GM18507 (cell line): ENCODE results near the gene C7.
"Not testable (repeated sequence)": the region's sequence is repeated elsewhere in the genome, so short reads cannot be mapped to it uniquely, and the experiment has no call there.

Source experiments
- DNase-seq: peaks from one replicate; pipeline ENCODE4 v3.0.0; 2011; ENCODE audit warnings: low read depth; ENCODE audit not compliant: insufficient read length; ENCODE audit errors: extremely low spot score
- FAIRE-seq: peaks from 2 replicates; lab custom pipeline; 2011; peaks lifted over from hg19 to GRCh38; lab: Jason Lieb, UNC

Gene C7

DNA sequence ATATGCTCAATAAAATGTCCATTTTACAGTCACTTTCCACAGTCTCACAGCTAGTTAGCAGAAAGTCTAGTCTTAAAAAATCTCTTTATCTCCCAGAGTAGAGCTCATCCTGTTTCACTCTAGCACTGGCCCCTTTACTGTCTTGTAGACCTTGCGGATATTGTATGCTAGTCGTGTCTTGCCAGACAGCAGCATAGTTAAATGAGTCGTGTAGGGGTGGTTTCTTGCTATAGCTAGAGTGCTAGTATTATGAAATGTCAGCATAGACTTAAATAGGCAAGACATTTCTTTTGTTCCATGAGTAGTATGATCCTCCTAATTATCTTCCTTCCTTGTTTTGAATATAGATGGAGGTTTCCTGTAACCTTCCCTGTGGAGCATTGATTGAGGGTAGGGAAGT lies 77.4 kb downstream of the C7 start:
- FAIRE-seq, result no peak
- no peak for DNase-seq

DNA sequence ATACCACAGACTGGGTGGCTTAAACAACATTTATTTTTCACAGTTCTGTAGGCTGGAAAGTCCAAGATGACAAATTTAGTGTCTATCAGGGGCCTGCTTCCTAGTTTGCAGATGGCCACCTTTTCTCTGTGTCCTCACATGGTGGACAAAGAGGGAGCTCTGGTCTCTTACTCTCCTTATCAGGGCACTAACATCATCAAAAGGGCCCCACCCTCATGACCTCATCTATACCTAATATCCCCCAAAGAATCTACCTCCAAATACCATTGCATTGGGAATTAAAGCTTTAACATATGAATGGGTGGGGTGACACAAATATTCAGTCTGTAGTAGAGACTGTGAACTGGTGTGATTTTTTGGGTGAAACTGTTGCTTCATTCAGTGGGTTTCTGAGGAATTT lies 78.1 kb downstream of the C7 start:
- DNase-seq (no peak), FAIRE-seq (no peak)

DNA sequence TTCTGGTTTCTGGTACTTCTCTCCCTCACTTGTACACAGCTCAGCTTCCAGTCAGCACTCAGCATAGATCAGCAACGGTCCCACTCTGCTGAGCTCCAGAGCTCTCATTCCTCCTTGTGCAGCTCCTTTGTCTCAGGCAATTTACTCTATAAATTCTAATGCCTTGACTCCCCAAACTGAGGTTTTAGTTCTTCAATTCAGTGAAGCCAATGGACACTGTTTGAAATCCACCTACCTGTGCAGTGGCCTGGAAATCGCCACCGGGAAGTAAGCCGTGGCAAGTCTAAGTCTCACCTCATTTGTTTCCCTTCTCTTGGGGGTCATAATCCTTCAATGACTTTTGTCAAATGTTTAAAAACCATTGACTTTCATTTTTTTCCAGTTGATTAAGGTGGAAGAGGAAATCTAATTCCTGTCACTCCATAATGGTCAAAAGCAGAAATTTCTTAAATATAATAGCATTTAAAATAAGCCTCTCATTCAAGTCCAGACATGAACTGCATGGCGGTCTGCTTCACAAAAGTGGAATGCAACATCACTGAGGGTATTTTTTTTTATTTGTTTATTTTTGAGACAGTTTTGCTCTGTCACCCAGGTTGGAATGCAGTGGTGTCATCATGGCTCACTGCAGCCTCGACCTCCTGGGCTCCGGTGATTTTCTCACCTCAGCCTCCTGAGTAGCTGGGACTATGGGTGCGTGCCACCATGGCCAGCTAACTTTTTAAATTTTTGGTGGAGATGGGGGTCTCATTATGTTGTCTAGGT lies 79.6 kb downstream of the C7 start:
- no peak for DNase-seq
- no peak for FAIRE-seq

- DNase-seq (no peak), FAIRE-seq (no peak)
These were observed 82.1 kb downstream of the C7 start for GRCh38 chr5:40991168-40991980.

- FAIRE-seq, result no peak
- no peak for DNase-seq
These were observed 82.8 kb downstream of the C7 start for GRCh38 chr5:40991981-40992559.

DNA sequence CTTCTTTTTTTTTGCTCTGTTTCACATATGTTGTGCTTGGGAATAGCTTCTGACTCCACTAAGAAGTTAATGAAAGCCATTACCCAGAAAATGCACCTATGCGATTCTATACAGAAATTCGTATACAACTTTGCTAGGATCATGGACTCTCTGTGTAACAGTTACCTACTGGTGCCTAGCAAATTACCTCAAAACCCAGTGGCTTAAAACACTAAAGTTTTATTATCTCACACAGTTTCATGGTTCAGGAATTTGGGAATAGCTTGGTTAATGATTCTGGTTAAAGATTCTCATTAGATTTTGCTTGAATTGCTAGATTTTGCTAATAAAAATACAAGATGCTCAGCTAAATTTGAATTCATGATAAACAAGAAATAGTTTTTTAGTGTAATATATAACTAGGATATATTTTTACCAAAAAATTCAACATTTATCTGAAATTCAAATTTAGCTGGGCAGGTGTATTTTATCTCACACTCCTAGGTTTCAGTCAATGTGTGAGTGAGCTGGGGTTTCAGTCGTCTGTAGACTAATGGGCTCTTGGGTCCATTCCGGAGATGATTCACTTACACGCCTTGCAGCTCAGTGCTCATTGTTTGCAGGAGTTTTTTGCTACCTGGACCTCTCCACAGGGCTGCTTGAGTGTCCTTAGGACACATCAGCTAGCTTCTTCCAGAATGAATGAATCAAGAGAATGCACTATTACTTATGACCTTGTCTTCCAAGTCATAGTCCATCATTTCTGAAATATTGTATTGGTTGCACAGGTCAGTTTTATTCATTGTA lies 86.7 kb downstream of the C7 start:
- DNase-seq, result no peak
- no peak for FAIRE-seq

- no peak for FAIRE-seq
- no peak for DNase-seq
These were observed 89.8 kb downstream of the C7 start for GRCh38 chr5:40999142-40999541.

- FAIRE-seq, result no peak
- no peak for DNase-seq
These were observed 90.7 kb downstream of the C7 start for GRCh38 chr5:40999966-41000365.

- DNase-seq, result no peak
- no peak for FAIRE-seq
These were observed 94.5 kb downstream of the C7 start for GRCh38 chr5:41003670-41004376.

- FAIRE-seq, result no peak
- DNase-seq, result no peak
These were observed 95.6 kb downstream of the C7 start for GRCh38 chr5:41004931-41005330.

GRCh38 chr5:41009232-41009631 lies 99.9 kb downstream of the C7 start:
- FAIRE-seq, result no peak
- no peak for DNase-seq

DNA sequence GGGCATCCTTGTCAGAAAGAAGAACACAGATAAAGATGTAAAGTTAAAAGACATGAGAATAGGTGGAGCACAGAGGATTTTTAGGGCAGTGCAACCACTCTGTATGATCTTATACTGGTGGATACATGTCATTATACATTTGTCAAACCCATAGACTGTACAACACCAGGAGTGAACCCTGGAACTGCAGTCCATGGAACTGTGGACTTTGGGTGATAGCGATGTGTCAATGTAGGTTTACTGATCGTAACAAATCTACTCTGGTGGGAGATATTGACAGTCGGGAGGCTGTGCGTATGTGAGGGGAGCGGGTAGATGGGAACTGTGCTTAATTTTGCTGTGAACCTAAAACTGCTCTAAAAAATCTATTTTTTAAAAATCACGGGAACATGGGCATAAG lies 101.3 kb downstream of the C7 start:
- no peak for FAIRE-seq
- no peak for DNase-seq

GRCh38 chr5:41012318-41012717 lies 103.0 kb downstream of the C7 start:
- no peak for FAIRE-seq
- no peak for DNase-seq

DNA sequence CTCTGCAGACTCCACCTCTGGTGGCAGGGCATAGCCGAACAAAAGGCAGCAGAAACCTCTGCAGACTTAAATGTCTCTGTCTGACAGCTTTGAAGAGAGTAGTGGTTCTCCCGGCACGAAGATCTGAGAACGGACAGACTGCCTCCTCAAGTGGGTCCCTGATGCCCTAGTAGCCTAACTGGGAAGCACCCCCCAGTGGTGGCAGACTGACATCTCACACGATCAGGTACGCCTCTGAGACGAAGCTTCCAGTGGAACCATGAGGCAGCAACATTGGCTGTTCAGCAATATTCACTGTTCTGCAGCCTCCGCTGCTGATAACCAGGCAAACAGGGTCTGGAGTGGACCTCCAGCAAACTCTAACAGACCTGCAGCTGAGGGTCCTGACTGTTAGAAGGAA lies 113.3 kb downstream of the C7 start:
- FAIRE-seq, DNase-seq: not testable (repeated sequence)
